Daoy (cell line): ENCODE data around the gene CLTCL1. TPM values are rescaled to one million over a fixed set of nuclear protein-coding genes. Genes with fewer than 3 reads are reported as not detected.

ENCODE experiments used
- DNase-seq: peaks from one replicate; pipeline ENCODE4 v3.0.0-alpha.2; 2015; ENCODE audit warnings: low read depth
- total RNA-seq: library from RNA; depleted of rRNA; stranded (reverse); fragments of >200 nt; shearing (Covaris generic); gene quantifications from 2 replicates; pipeline ENCODE4 v1.2.3, GENCODE V29; 2014

CLTCL1 gene
- total RNA-seq, 1 experiment from 2014 or later = 1.7 TPM

DNA sequence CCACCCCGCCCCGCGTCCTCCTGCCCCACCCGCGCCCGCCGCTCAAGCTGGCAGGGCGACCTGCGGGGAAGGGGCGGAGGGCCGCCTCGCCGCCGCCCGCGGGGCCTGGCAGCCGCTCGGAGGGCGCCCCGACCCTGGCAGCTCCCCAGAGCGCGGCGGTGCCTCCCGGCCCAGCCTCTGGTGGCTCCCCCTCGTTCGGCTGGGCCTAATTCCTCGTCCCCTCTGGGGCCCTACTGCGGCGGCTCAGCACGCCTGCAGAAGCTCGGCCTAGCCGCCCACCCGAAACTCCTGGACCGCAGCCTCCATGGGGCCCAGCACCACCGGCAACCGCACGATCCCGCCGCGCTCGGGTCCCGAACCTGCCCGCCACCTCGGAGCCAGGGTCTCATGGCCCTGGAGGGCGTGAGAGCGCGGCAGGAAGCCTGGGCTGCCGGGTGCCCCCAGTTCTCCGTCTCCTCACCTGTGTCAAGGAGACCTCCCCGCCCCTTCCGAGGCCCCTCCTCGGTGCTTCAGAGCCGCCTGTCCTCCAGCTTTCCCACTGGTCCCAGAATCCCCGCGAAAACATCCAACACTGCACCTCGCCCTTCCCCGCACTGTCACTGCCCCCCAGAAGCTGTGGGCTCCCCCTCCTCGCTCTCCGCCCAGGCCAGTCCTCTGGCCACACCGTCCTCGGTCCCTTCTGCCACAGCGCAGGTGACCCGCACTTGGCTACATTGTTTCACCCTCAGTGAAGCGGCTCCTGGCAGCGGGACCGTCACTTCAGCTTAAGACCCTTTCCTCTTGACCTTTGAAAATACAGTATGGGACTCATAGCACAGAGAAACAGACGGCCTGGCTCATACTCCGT lies 140.8 kb downstream of the CLTCL1 start:
- DNase-seq = no peak

GRCh38 chr22:19149991-19150390 lies 141.5 kb downstream of the CLTCL1 start, which contains the start of gene GSC2:
TSS of gene GSC2 (minus strand) at chr22:19150292. CDS start at chr22:19150283, 9 bp downstream.
- DNase-seq = no peak

DNA sequence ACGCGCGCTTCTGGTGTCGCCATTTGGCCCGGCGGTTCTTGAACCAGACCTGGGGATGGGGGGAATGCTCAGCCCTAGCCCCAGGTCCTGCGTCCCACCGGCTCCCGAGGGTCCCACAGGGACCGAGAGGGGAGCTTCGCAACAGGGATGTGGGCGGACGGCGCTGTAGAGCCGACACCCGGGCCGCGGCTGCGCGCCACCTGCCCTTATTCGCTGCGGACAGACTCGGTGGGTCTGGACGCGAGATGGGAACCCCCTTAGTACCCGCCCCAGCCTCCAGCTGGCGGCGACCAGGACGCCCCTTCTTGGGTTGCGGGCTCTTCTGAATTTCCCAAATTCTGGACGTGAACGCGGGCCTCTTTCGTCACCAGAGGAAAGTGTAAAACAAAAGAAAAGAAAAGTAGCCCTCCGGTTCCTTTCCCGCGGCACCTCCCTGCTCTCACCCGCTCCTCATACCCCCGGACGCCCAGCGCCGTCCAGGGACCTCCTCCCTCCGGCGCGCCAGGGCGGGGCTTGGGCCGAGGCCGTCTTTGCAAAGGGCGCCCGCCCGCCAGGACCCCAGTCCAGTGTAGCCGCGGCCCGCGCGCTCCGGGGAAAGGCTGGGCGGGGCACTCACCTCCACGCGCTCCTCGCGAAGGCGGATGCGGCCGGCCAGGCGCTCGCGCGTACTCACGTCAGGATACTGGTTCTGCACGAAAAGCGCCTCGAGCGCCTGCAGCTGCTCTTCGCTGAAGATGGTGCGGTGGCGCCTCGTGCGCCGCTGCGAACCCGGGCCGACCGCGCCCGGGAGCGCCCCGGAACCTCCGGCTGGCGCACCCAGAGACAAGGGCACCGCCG lies 142.3 kb downstream of the CLTCL1 start:
- no peak for DNase-seq

- DNase-seq = no peak
Observed at GRCh38 chr22:19148417-19149046, 143.0 kb downstream of the CLTCL1 start.

DNA sequence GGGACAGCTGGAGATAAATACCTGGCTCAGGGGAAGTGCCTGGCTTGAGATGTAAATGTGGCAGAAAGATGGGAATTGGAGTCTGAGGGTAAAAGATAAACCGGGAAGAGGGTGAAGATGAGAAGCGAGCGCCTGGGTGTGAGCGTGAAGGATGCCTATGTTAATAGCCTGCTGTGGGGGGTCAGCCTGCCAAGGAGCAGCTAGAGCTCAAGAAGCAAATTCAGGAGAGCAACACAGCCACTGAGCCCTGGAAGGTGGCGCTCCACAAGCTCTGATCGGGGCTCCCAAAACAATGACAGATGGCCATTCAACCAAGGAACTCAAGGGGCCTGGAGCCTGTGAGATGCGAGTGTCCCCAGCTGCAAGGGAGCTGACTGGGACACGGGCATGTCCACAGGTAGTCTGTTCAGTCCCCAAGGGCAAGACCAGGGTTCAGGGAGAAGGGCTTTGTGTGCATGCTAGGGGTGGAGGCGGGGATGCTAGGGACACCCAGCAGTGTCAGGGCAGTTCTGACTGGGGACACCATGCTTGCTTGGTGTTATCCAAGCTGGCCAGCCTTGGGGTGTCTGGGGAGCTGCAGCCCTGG lies 144.2 kb downstream of the CLTCL1 start:
- no peak for DNase-seq

GRCh38 chr22:19146215-19146968 lies 145.1 kb downstream of the CLTCL1 start:
- no peak for DNase-seq

DNA sequence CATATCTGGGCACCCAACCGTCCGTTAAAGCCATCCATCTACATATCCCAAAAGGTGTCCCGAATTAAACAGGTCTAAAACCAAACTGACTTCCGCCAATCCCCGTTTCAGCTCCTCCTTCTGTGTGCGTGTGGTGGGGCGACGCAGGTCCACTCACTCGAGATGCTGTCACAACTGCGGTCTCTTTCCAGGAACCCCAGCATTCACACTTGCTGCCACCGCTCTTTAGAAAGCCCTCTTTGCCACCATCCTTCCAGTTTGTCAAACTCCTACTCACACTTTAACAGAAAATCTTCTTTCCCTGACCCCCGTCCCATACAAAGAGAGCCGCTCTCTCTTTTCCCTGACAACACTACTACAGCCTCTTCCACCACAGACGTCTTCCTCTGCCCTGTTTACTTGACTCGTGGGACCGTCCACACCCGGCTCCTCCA lies 147.5 kb downstream of the CLTCL1 start:
- peak; percentile 23 for DNase-seq

DNA sequence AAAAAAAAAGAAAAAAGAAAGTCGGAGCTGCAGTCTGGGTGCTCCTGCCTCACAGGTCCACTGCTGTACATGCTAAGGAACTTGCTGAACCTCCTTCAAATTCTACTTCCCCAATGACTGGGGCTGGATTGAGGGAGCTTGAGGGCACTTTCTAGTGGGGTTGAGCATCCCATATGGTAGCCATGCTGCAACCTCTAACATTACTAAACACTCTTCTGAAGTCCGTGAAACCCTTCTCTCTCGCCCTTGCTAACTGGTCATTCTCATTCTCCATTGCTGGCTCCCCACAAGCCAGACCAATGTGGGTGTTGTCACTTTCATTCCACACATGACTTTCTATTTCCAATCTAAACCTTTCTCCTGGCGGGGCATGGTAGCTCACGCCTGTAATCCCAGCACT lies 148.3 kb downstream of the CLTCL1 start:
- DNase-seq = no peak

DNA sequence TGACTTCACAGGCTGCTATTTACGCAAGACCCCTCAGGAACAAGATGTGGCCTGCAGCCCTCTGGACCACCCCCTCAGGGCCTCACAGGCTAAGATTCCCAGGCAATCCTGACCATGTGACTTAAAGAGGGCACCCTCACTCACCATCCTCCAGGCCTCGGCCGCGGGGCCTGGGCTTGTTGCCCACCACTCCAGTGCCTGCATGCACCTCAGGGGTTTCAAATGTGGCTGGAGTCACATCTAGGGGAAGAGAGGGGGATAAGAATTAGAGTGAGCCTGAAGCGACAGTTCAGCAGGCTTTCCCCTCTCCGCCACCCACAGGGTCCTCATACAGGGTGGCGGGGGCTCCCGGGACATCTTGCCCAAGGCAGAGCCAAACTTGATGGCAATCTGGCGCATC lies 149.1 kb downstream of the CLTCL1 start:
- no peak for DNase-seq

DNA sequence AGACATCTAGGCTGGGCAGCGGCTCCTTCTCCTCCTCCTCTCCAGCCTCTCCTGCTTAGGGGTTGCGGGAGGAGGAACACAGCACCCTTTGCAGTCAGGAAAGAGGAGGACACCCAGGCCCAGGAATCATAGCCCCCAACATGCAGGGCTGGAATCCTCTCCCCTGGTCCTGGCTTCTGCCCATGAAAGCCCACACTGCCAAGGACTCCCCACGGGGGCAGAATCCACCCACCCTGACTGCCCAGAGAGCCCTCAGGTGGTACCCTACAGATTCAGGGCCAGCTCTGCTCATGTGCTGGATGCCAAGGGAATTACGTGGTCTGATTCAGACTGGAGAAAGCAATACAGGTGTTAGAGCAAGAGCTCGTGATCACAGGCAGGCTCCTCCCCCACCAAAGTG lies 151.5 kb downstream of the CLTCL1 start:
- DNase-seq = no peak

DNA sequence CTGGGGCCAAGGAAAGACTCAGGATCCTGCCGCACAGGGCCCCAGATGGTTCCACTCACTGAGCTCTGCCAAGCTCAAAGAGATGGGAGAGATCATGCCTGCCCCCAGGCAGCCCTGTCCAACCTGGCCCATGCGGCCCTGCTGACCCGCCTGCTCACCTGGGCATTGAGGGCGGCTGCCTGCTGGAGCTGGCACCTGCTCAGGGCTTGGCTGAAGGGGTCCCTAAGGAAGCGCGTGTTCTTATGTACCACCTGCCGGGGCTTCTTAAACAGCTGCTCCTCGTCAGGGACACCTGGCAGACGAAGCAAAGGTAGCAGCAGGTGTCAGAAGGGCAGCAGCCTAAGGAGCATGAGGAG lies 152.5 kb downstream of the CLTCL1 start:
- DNase-seq = no peak

GRCh38 chr22:19138217-19139000 lies 153.1 kb downstream of the CLTCL1 start:
- DNase-seq = no peak

GRCh38 chr22:19137384-19138216 lies 153.9 kb downstream of the CLTCL1 start:
- DNase-seq = no peak

DNA sequence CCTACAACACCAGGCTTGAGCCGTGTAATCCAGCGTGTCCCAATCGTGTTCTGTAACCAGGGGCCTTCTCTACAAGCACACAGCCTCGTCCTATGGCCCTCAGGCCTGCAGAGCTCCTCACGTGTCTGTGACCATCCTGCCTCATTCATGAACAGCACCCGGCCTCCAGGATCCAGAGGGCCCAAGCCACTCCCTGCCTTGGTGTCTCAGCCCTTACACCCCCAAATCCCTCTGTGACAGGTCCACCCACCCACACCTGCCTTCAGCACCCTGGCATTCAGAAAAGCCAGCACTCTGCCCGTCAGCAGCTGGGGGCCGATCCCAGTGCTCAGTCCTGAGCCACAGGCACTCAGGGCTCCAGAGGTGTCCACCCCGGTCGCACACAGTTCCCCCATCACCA lies 154.6 kb downstream of the CLTCL1 start:
- no peak for DNase-seq

- DNase-seq = no peak
Observed at GRCh38 chr22:19134874-19135273, 156.6 kb downstream of the CLTCL1 start.

GRCh38 chr22:19134176-19134831 lies 157.2 kb downstream of the CLTCL1 start:
- no peak for DNase-seq

DNA sequence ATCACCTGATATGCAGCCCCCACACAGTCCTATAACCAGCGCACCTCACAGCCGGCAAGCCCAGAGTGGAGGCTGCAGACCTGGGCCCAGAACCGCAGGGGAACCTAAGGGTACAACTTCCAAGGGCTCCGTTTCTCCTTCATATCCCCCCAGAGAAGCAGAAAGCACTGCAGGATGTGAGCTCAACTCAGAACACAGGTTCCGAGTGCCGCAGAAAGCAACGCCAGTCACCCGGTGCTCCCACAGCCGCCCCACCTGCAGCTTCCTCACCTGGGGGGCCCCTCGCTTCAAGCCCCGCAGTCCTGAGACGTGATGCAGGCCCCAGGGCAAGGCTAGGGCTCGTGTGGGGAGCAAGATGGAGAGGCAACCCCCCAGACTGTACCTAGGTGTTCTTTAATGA lies 158.0 kb downstream of the CLTCL1 start:
- no peak for DNase-seq

- no peak for DNase-seq
Observed at GRCh38 chr22:19132693-19133400, 158.7 kb downstream of the CLTCL1 start.
